Ishikawa (cell line): Measurements from ENCODE around the gene TINCR.

Experiments
- EP300 ChIP-seq: IDR thresholded peaks from 2 replicates; pipeline ENCODE4 v1.6.1; 2012; ENCODE audit warnings: borderline replicate concordance
- YY1 ChIP-seq: IDR thresholded peaks from 2 replicates; pipeline ENCODE4 v1.6.1; 2012; ENCODE audit warnings: low read depth

- TF ChIP-seq EP300 (no peak), YY1 (no peak)
These were observed 41.1 kb downstream of the TINCR start for GRCh38 chr19:5526691-5527090.
